Colonic mucosa (tissue), 4 donors: ENCODE results near the gene ANGPTL7. TPM values are rescaled to one million over a fixed set of nuclear protein-coding genes. Genes with fewer than 3 reads are reported as not detected.

Experiments used
- DNase-seq: peaks from one replicate; pipeline ENCODE4 v3.0.0-alpha.2; 2020
- H3K27ac ChIP-seq: fragments of 200-600 bp; one replicate; pipeline ENCODE4 v1.8.0; 2021
- H3K27me3 ChIP-seq: fragments of 200-600 bp; one replicate; pipeline ENCODE4 v1.8.0; 2021
- H3K36me3 ChIP-seq: fragments of 200-600 bp; one replicate; pipeline ENCODE4 v1.8.0; 2021
- H3K4me1 ChIP-seq: fragments of 200-600 bp; one replicate; pipeline ENCODE4 v1.8.0; 2021; ENCODE audit warnings: mild to moderate bottlenecking
- H3K4me3 ChIP-seq: fragments of 200-600 bp; one replicate; pipeline ENCODE4 v1.8.0; 2021
- H3K9ac ChIP-seq, 2 donors: one replicate each; pipeline ENCODE4 v1.7.0; 2013; ENCODE audit warnings: control low read depth in 2 of 2, low read depth in 2 of 2, low read length in 2 of 2
- H3K9me3 ChIP-seq: fragments of 200-600 bp; one replicate; pipeline ENCODE4 v1.8.0; 2021
- CTCF ChIP-seq: fragments of 200-600 bp; IDR thresholded peaks from one replicate; pipeline ENCODE4 v1.8.0; 2022; ENCODE audit warnings: antibody characterized with exemption, mild to moderate bottlenecking
- intact Hi-C: fragments of 100-400 bp; cut with DNase I; formaldehyde crosslinking; loops from one replicate; pipeline ENCODE4 v1.14.1; 2022
- total RNA-seq, 2 donors: library from RNA; stranded (reverse); fragmentation: NEBNext Ultra II Directional in 1 of 2; extraction: Animal tissue kit (Norgen Biotek cat#: 25700) in 1 of 2; gene quantifications; one replicate each; pipeline ENCODE4 v1.2.1, GENCODE V29; 2021
- donor health status: healthy.
- donor health status: DM: no; HTN: no; CAD: no.
- donor health status: DM: no; HTN: no; CAD: no.

The ANGPTL7 gene
- total RNA-seq, 2 donors from 2014 or later = 1.0 TPM; not detected in 1

GRCh38 chr1:11145741-11146140 lies 43.4 kb upstream of the ANGPTL7 start:
- no peak for TF ChIP-seq CTCF
- H3K27me3 ChIP-seq = no peaks in the 10 kb centered on the region
- no peak overlapping the region for H3K4me3 ChIP-seq
- no peaks in the 10 kb centered on the region for H3K4me1 ChIP-seq
- no peak for DNase-seq
- no peak overlapping the region for H3K27ac ChIP-seq
- no peaks in the 10 kb centered on the region for H3K9me3 ChIP-seq
- intact Hi-C loops = no loop called here
- H3K9ac ChIP-seq = no peak overlapping the region
- peaks cover 3% of the 10 kb centered on the region for H3K36me3 ChIP-seq

GRCh38 chr1:11147197-11147770 lies 41.9 kb upstream of the ANGPTL7 start:
- no peak overlapping the region for H3K4me3 ChIP-seq
- intact Hi-C loops = no loop called here

GRCh38 chr1:11150326-11150725 lies 38.8 kb upstream of the ANGPTL7 start:
- Histone ChIP-seq H3K36me3 (no peaks in the 10 kb centered on the region), H3K4me1 (no peaks in the 10 kb centered on the region), H3K9me3 (no peaks in the 10 kb centered on the region), H3K27me3 (no peaks in the 10 kb centered on the region), H3K9ac (no peak overlapping the region), H3K4me3 (no peak overlapping the region), H3K27ac (no peak overlapping the region)
- DNase-seq = no peak
- no peak for TF ChIP-seq CTCF
- intact Hi-C loops = no loop called here

More at GRCh38 chr1:11147197-11147770, 41.9 kb upstream of the ANGPTL7 start:
- Histone ChIP-seq H3K4me1 (no peaks in the 10 kb centered on the region), H3K27me3 (no peaks in the 10 kb centered on the region), H3K9ac (no peak overlapping the region), H3K9me3 (no peaks in the 10 kb centered on the region), H3K36me3 (peaks cover 3% of the 10 kb centered on the region), H3K27ac (no peak overlapping the region)
- DNase-seq = no peak
- no peak for TF ChIP-seq CTCF

- H3K27ac ChIP-seq = no peak overlapping the region
- no peaks in the 10 kb centered on the region for H3K9me3 ChIP-seq
- H3K4me3 ChIP-seq = no peak overlapping the region
- no peaks in the 10 kb centered on the region for H3K36me3 ChIP-seq
- no peak for DNase-seq
- intact Hi-C loops = no loop called here
- H3K9ac ChIP-seq = no peak overlapping the region
- no peaks in the 10 kb centered on the region for H3K4me1 ChIP-seq
- no peaks in the 10 kb centered on the region for H3K27me3 ChIP-seq
- no peak for TF ChIP-seq CTCF
These were observed 38.0 kb upstream of the ANGPTL7 start for GRCh38 chr1:11151114-11151513.

GRCh38 chr1:11151826-11152612 lies 37.1 kb upstream of the ANGPTL7 start:
- Histone ChIP-seq H3K4me3 (no peak overlapping the region), H3K9ac (no peak overlapping the region), H3K4me1 (no peaks in the 10 kb centered on the region), H3K27me3 (no peaks in the 10 kb centered on the region), H3K36me3 (no peaks in the 10 kb centered on the region), H3K27ac (no peak overlapping the region), H3K9me3 (no peaks in the 10 kb centered on the region)
- DNase-seq = no peak
- intact Hi-C loops = no loop called here
- no peak for TF ChIP-seq CTCF
